HepG2 (cell line): ENCODE data around the gene ARHGAP31. TPM values are rescaled to one million over a fixed set of nuclear protein-coding genes. Genes with fewer than 3 reads are reported as not detected.

Source experiments
- DPF2 ChIP-seq: sonication (generic); formaldehyde crosslinking; IDR thresholded peaks from 2 replicates; pipeline ENCODE4 v1.4.0; 2020; ENCODE audit warnings: mild to moderate bottlenecking, low read depth, missing genetic modification reagents, borderline replicate concordance
- KAT8 ChIP-seq: IDR thresholded peaks from 2 replicates; pipeline ENCODE4 v1.6.1; 2016; ENCODE audit warnings: missing genetic modification reagents, missing compliant biosample characterization
- KDM4B ChIP-seq: sonication (generic); formaldehyde crosslinking; IDR thresholded peaks from 2 replicates; pipeline ENCODE4 v1.4.0; 2020; ENCODE audit warnings: missing genetic modification reagents
- MAFG ChIP-seq: sonication (generic); formaldehyde crosslinking; IDR thresholded peaks from 2 replicates; pipeline ENCODE4 v1.5.1; 2020; ENCODE audit warnings: mild to moderate bottlenecking, missing genetic modification reagents
- PRPF4 ChIP-seq: fragments of 200-400 bp; formaldehyde crosslinking; IDR thresholded peaks from 2 replicates; pipeline ENCODE4 v1.6.1; 2016; ENCODE audit warnings: low read length, low read depth; ENCODE audit not compliant: poor library complexity, severe bottlenecking
- SOX6 ChIP-seq, 2 experiments: fragments of 450-650 bp in 1 of 2; sonication (generic) in 1 of 2; formaldehyde crosslinking in 1 of 2; IDR thresholded peaks; 2 replicates each; pipeline versions ENCODE4 v1.4.0 to v1.6.1; 2017 to 2020; ENCODE audit warnings: antibody characterized with exemption in 1 of 2, mild to moderate bottlenecking in 1 of 2, missing genetic modification reagents in 1 of 2
- THAP9 ChIP-seq: sonication (generic); formaldehyde crosslinking; IDR thresholded peaks from 2 replicates; pipeline ENCODE4; 2020; ENCODE audit warnings: missing genetic modification reagents, mild to moderate bottlenecking, borderline replicate concordance
- ZFP1 ChIP-seq: IDR thresholded peaks from 2 replicates; pipeline ENCODE4 v1.6.1; 2016
- ZKSCAN1 ChIP-seq: fragments of 150-350 bp; IDR thresholded peaks from 2 replicates; pipeline ENCODE4 v1.6.1; 2014; ENCODE audit warnings: low read length
- ZNF350 ChIP-seq: sonication (generic); formaldehyde crosslinking; IDR thresholded peaks from 2 replicates; pipeline ENCODE4 v1.4.0; 2020; ENCODE audit warnings: mild to moderate bottlenecking, low read depth, missing genetic modification reagents, borderline replicate concordance
- ZNF546 ChIP-seq: sonication (generic); formaldehyde crosslinking; conservative IDR thresholded peaks from 2 replicates; pipeline ENCODE4 v1.8.1; 2023; ENCODE audit warnings: mild to moderate bottlenecking, missing genetic modification reagents
- ZNF552 ChIP-seq: sonication (generic); formaldehyde crosslinking; IDR thresholded peaks from 2 replicates; pipeline ENCODE4 v1.9.0; 2022; ENCODE audit warnings: missing genetic modification reagents, mild to moderate bottlenecking, borderline replicate concordance
- ZNF746 ChIP-seq: sonication (generic); formaldehyde crosslinking; IDR thresholded peaks from 2 replicates; pipeline ENCODE4 v1.8.0; 2022; ENCODE audit warnings: mild to moderate bottlenecking, missing genetic modification reagents
- ZSCAN5A ChIP-seq: sonication (generic); formaldehyde crosslinking; IDR thresholded peaks from 2 replicates; pipeline ENCODE4 v1.8.0; 2022; ENCODE audit warnings: mild to moderate bottlenecking, missing genetic modification reagents, borderline replicate concordance
- polyA plus RNA-seq, 8 experiments: library from polyadenylated mRNA; depleted of rRNA in 3 of 8; stranded (reverse) in 7 of 8; unstranded in 1 of 8; fragments of >200 nt; fragmentation: Illumina TruSeq in 4 of 8; extraction: Trizol in 4 of 8; gene quantifications; 2 replicates each; pipeline versions ENCODE4 v1.2.1 to v1.2.3, GENCODE V29; 2011 to 2016; ENCODE audit warnings: low read depth in 4 of 8, missing spikeins in 1 of 8, mixed read lengths in 1 of 8; ENCODE audit not compliant: insufficient read depth in 1 of 8
- total RNA-seq, 5 experiments: library from RNA; depleted of rRNA; stranded (reverse); fragments of >200 nt; fragmentation: Illumina TruSeq; extraction: Trizol; gene quantifications; 2 replicates each; pipeline ENCODE4 v1.2.3, GENCODE V29; 2016; ENCODE audit warnings: low read depth in 1 of 5
- TF ChIP-seq, protein P1 (sequence below): sonication (generic); formaldehyde crosslinking; IDR thresholded peaks from 2 replicates; pipeline ENCODE4 v1.4.0; 2020; ENCODE audit warnings: missing genetic modification reagents, low read depth, mild to moderate bottlenecking, borderline replicate concordance
- TF ChIP-seq, protein P2 (sequence below): sonication (generic); formaldehyde crosslinking; conservative IDR thresholded peaks from 2 replicates; pipeline ENCODE4 v1.8.0; 2022; ENCODE audit warnings: mild to moderate bottlenecking, moderate library complexity, missing genetic modification reagents

Gene ARHGAP31
- total and polyA plus RNA-seq, 2 of the 13 experiments (the other 11 are each of a cell fraction or from before 2014, with no cell fraction given), result not detected

GRCh38 chr3:119463171-119464169 is 169.3 kb downstream of the ARHGAP31 start, which contains the start of gene TMEM39A (continued):
- TF ChIP-seq ZSCAN5A (CRISPR knock-in tag) (peak; percentile 89; the same call in 1 of the 2 replicates), ZFP1 (CRISPR knock-in tag) (peak; percentile 84; the same call in 1 of the 2 replicates), ZNF350 (CRISPR knock-in tag) (peak; percentile 90), SOX6 (IDR thresholded peaks at IDR 0.05) (no peak), SOX6 (CRISPR knock-in tag; IDR thresholded peaks at IDR 0.05) (peak; percentile 77), MAFG (CRISPR knock-in tag) (no peak), KAT8 (CRISPR knock-in tag) (peak; percentile 98), DPF2 (no peak), ZNF546 (peak; percentile 52; the same call in 1 of the 2 replicates), KDM4B (CRISPR knock-in tag) (peak; percentile 82; the same call in 1 of the 2 replicates), ZNF552 (no peak), ZNF746 (CRISPR knock-in tag) (no peak), ZKSCAN1 (peak; percentile 63; the same call in 1 of the 2 replicates), PRPF4 (no peak), THAP9 (CRISPR knock-in tag) (peak; percentile 99)
- TF ChIP-seq, protein P1, sequence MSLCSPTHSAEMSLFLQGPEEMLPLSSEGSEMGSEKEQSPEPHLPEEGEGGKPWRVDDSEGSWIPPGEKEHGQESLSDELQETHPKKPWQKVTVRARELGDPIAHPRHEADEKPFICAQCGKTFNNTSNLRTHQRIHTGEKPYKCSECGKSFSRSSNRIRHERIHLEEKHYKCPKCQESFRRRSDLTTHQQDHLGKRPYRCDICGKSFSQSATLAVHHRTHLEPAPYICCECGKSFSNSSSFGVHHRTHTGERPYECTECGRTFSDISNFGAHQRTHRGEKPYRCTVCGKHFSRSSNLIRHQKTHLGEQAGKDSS, result peak; percentile 87; the same call in 1 of the 2 replicates
- TF ChIP-seq, protein P2, sequence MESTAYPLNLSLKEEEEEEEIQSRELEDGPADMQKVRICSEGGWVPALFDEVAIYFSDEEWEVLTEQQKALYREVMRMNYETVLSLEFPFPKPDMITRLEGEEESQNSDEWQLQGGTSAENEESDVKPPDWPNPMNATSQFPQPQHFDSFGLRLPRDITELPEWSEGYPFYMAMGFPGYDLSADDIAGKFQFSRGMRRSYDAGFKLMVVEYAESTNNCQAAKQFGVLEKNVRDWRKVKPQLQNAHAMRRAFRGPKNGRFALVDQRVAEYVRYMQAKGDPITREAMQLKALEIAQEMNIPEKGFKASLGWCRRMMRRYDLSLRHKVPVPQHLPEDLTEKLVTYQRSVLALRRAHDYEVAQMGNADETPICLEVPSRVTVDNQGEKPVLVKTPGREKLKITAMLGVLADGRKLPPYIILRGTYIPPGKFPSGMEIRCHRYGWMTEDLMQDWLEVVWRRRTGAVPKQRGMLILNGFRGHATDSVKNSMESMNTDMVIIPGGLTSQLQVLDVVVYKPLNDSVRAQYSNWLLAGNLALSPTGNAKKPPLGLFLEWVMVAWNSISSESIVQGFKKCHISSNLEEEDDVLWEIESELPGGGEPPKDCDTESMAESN (CRISPR knock-in tag), result no peak
